Activated gamma-delta T cell treated with Interleukin-2 at 50 U/mL for 16 hours (primary cell): ENCODE measurements around the gene NOXA1.
A peak's percentile ranks its signal among the peaks of the same experiment; 100 is the strongest.

ENCODE experiments used
- DNase-seq: peaks from one replicate; pipeline ENCODE4 v3.0.0-alpha.2; 2020

NOXA1 gene

GRCh38 chr9:137455359-137455991 is 32.3 kb downstream of the NOXA1 start:
- no peak for DNase-seq

DNA sequence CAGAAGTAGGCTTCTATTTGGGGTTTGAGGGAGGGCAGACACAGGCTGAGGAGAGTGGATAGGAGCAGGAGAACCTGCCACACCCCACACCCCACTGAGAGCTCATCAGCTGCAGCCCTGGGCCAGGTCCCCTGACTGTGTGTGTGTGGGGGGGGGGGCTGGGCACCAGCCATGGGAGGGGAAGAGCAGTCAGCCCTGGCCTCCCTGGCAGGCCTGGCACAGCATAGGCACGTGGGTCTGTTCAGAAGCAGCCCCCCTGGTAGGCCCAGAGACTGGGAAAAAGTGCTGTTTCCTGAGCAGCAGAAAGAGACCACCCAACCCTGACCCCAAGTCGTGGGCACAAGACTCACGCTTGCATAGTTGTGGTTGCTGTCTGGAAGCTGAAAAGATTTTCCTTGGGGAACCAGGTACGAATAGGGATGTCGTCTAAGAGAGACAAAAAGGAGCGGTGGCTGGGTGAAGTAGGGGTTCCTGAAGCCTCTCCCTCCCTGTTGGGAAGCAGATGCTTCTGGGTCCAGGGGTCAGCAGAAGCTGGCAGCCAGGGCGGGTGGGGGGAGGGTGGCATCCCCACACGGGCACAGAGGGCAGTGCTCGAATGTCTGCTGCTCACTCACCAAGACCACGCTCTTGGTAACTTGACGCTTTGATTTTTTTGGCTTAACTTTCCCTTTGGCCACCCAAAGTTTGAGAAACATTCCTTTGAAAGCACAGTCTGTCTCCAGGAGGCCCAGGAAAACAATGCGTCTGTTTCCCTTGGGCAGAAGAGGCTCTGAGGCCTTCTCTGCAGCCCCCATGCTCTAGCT is 33.1 kb downstream of the NOXA1 start:
- no peak for DNase-seq

- no peak for DNase-seq
These were observed 33.7 kb downstream of the NOXA1 start for GRCh38 chr9:137456864-137457405.

- no peak for DNase-seq
These were observed 34.4 kb downstream of the NOXA1 start for GRCh38 chr9:137457406-137458193.

- DNase-seq = no peak
These were observed 35.3 kb downstream of the NOXA1 start for GRCh38 chr9:137458194-137459151.

DNA sequence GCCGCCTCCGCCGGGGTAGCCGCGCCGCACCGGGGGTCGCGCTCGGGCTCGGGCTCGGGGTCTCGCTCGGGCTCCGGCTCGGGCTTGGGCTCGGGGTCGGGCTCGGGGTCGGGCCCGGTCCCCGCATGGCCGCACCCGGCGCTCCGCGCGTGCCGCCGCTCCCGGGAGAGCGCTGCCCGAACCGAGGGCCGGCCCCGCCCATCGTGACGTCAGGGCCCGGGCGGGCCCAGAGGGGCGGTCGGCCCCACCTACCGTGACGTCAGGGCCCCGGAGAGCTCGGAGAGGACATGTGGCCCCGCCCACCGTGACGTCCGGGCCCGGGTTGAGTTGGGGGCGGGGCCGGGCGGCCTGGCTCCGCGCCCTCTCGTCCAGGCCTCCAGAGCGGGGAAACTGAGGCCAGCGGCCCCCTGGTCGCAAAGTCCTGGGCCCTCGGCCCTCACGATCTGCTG is 36.0 kb downstream of the NOXA1 start, which contains the start of gene NSMF:
Gene NSMF, minus strand, starts transcription at position 183 of the 449 bp plus-strand sequence. CDS start 232 bp downstream, outside the sequence.
- peak; percentile 91 for DNase-seq

DNA sequence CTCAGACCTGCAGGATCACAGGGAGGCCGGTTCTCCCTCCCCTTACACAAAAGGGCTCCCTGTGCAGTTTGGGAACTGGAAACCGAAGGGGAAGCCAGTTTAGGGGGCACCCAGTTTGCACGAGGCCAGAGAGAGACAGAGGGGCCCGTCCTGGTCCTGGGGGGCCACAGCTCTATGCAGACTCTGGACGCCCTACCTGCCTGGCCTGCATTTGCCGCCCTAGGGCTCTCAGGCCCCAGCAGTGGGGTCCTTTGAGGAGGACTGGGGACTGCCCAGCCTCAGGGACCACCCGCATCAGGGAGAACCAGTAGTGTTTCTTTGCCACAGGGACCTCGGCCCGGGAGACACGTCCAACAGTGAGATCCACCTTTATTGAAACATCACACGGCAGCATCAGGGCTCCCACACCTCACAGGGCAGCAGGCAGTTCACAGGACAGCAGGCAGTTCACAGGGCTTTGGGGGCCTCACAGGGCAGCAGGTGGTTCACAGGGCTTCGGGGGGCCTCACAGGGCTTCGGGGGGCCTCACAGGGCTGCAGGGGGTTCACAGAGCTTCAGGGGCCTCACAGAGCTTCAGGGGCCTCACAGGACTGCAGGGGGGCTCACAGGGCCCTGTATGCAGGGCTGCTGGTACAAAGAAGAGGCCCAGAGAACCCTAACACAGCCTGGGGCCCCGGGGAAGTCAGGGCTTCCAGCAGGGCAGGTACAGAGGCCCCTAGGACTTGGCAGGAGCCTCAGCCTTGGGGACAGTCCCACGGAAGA is 36.6 kb downstream of the NOXA1 start:
- DNase-seq = no peak

- no peak for DNase-seq
These were observed 37.4 kb downstream of the NOXA1 start for GRCh38 chr9:137460363-137461315.

- no peak for DNase-seq
These were observed 38.1 kb downstream of the NOXA1 start for GRCh38 chr9:137461316-137461662.

DNA sequence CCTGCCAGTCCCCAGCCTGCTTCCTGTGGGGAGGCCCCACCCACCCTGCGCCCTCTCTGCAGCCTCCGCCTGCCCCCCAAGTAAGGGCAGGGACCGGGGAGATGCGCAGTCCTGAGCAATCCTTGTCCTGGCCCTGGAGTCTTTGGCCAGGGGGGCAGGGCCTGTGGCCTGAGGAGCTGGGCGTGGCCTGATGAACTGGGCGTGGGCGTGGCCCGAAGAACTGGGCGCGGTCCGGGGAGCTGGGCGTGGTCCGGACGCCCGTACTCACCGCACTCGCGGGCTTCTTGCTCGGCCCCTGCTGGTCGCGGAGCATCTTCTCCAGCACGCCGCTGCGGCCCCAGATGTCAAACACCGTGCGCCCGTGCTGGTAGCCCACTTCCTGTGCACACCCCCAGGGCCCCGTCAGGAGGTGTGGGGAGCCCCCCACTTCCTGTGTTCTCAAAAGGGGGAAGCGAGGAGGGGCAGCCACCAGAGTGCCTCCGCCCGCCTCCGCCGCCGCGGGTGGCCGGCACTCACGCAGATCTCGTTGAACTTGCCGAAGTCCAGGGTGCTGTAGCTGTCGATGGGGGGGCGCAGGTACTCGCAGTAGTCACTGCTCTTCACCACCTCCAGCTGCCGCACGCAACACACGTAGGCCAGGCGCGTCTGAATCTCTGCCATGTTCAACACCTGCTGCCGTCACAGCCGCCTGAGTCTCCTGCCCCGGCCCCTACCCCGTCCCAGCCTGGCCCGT is 38.6 kb downstream of the NOXA1 start:
- DNase-seq = peak; percentile 93

DNA sequence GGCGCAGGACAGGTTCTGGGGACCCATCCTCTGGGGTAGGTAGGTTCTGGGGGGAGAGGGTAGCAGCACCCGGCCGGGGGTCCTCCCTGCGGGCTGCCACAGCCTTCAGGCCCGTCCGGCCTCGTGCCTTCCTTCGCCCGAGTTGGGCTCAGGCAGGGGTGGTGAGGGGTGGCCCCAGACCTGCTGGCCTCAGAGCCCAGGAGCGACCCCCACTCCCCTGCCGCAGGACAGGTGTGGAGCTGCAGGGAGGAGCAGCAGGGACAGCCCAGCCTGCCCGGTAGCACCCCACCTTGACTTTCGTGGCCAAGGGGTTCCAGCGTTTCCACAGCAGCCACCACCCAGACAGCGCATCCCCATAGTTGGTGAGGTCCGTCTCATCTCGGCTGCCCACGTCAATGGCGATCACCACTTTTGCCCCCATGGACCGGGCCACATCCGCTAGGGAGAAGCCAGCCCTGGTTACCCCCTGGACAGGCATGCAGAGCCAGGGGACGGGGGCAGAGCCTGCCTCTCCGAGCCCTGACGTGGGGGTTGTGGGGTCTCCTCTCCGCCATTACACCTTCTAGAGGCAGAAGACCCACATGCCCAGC is 39.3 kb downstream of the NOXA1 start:
- no peak for DNase-seq

- no peak for DNase-seq
These were observed 40.1 kb downstream of the NOXA1 start for GRCh38 chr9:137462986-137463930.

DNA sequence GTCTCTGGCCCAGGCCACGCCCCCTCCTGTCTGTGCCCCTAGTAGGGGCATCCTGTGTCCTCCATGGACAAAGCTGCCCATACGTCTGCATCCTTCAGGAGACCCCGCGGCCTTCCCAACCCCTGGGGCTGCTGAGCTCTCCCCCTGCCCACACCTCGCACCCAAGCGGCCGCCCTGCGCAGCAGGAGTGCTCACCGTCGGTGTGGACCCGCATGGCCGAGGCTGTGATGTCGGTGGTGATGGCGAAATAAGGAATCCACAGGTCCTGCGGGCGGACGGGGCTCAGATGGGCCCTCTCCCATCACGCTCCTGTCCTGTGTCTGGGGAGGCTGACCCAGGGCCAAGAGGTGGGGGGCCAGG is 40.7 kb downstream of the NOXA1 start:
- no peak for DNase-seq

GRCh38 chr9:137464291-137464999 is 41.3 kb downstream of the NOXA1 start:
- no peak for DNase-seq

- DNase-seq = no peak
These were observed 42.0 kb downstream of the NOXA1 start for GRCh38 chr9:137465000-137465719.

DNA sequence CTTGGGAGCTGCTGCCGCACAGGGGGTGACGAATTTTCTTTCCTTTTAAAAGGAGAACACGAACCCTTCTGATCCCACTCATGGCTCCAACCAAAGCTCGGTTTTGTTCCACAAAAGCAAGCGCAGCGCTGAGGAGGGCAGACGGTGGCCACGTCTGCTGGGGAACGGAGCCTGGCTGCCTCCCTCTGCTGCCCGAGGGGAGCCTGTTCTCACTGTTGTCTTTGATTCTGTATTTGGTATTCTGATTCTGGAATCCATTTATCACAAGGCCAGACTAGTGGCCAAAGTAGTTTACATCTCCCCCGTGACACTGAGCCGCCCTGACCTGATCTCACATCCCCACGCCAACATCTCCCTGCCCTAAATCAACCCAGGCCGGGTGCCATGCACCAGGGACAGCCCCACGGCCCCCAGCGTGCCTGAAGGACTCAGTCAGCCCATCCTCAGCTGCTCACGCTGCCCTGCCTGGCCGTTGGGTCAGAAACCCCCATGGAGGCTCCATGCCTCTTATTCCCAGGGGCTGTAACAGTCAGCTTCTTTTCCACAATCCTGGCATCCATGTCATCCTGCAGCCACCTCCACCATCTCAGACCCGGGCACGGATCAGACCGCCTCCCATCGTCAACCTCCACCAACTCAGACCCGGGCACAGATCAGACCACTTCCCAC is 42.7 kb downstream of the NOXA1 start:
- DNase-seq = no peak
